Astrocyte (in vitro differentiated cells and primary cell): Measurements from ENCODE around the gene SLC2A3. TPM values are rescaled to one million over a fixed set of nuclear protein-coding genes. Genes with fewer than 3 reads are reported as not detected.
"Not testable (repeated sequence)": the region's sequence is repeated elsewhere in the genome, so short reads cannot be mapped to it uniquely, and the experiment has no call there.

Source experiments
- DNase-seq: peaks from one replicate; pipeline ENCODE4 v3.0.0-alpha.2; 2010; ENCODE audit warnings: low read depth
- FAIRE-seq: peaks from 2 replicates; lab custom pipeline; 2011; peaks lifted over from hg19 to GRCh38; lab: Jason Lieb, UNC
- H2AFZ ChIP-seq: 2 replicates; pipeline ENCODE4 v1.6.0; 2012; ENCODE audit warnings: low read depth, low read length, inconsistent platforms
- H3K27ac ChIP-seq: 2 replicates; pipeline ENCODE4 v1.5.1; 2011; ENCODE audit warnings: low read depth, low read length, inconsistent platforms
- H3K27me3 ChIP-seq: 2 replicates; pipeline ENCODE4 v1.6.0; 2011; ENCODE audit warnings: low read length, inconsistent platforms; ENCODE audit not compliant: insufficient read depth
- H3K36me3 ChIP-seq: 2 replicates; pipeline ENCODE4 v1.5.1; 2011; ENCODE audit warnings: low read length, inconsistent platforms; ENCODE audit not compliant: insufficient read depth
- H3K4me1 ChIP-seq: 2 replicates; pipeline ENCODE4 v1.5.1; 2011; ENCODE audit warnings: low read length, inconsistent platforms; ENCODE audit not compliant: insufficient read depth
- H3K4me2 ChIP-seq: 2 replicates; pipeline ENCODE4 v1.6.0; 2012; ENCODE audit warnings: low read length, inconsistent platforms
- H3K4me3 ChIP-seq: 2 replicates; pipeline ENCODE4 v1.5.1; 2011; ENCODE audit warnings: low read depth, mild to moderate bottlenecking, low read length, inconsistent platforms; ENCODE audit not compliant: insufficient read depth
- H3K79me2 ChIP-seq: 2 replicates; pipeline ENCODE4 v1.6.0; 2012; ENCODE audit warnings: mild to moderate bottlenecking, low read length, inconsistent platforms; ENCODE audit not compliant: insufficient read depth
- H3K9ac ChIP-seq: 2 replicates; pipeline ENCODE4 v1.6.0; 2012; ENCODE audit warnings: mild to moderate bottlenecking, low read length, inconsistent platforms
- H3K9me3 ChIP-seq: 2 replicates; pipeline ENCODE4 v1.5.1; 2012; ENCODE audit warnings: low read depth, mild to moderate bottlenecking, low read length, inconsistent platforms; ENCODE audit not compliant: insufficient read depth
- H4K20me1 ChIP-seq: 2 replicates; pipeline ENCODE4 v1.6.0; 2012; ENCODE audit warnings: low read length, inconsistent platforms; ENCODE audit not compliant: insufficient read depth
- H3K27ac Mint-ChIP-seq: one replicate; pipeline ENCODE4 v1.8.0; 2021; ENCODE audit warnings: mild to moderate bottlenecking, mixed read lengths; ENCODE audit not compliant: unreplicated experiment
- H3K27me3 Mint-ChIP-seq: one replicate; pipeline ENCODE4 v1.8.0; 2021; ENCODE audit warnings: low read depth, mixed read lengths; ENCODE audit not compliant: unreplicated experiment
- H3K36me3 Mint-ChIP-seq: one replicate; pipeline ENCODE4 v1.8.0; 2021; ENCODE audit warnings: low read depth, mixed read lengths; ENCODE audit not compliant: unreplicated experiment
- H3K4me1 Mint-ChIP-seq: one replicate; pipeline ENCODE4 v1.8.0; 2021; ENCODE audit warnings: low read depth, mixed read lengths; ENCODE audit not compliant: unreplicated experiment
- H3K4me3 Mint-ChIP-seq: one replicate; pipeline ENCODE4 v1.8.0; 2021; ENCODE audit warnings: mild to moderate bottlenecking, moderate library complexity, mixed read lengths; ENCODE audit not compliant: unreplicated experiment
- H3K9me3 Mint-ChIP-seq: one replicate; pipeline ENCODE4 v1.8.0; 2021; ENCODE audit warnings: mild to moderate bottlenecking, mixed read lengths; ENCODE audit not compliant: unreplicated experiment
- EZH2 ChIP-seq: IDR thresholded peaks from 2 replicates; pipeline ENCODE4 v1.6.1; 2012; ENCODE audit warnings: mild to moderate bottlenecking, low read length, inconsistent platforms; ENCODE audit not compliant: insufficient read depth
- total RNA-seq: library from RNA; stranded (reverse); gene quantifications from 2 replicates; pipeline ENCODE4 v1.2.1, GENCODE V29; 2021
- TF ChIP-seq, protein P1 (sequence below): IDR thresholded peaks from 2 replicates; pipeline ENCODE4 v1.5.1; 2011; ENCODE audit warnings: low read depth, mild to moderate bottlenecking, inconsistent platforms, low read length, moderate library complexity; ENCODE audit not compliant: insufficient read depth

Gene SLC2A3
- total RNA-seq, 1 donor from 2014 or later: 389 TPM

DNA sequence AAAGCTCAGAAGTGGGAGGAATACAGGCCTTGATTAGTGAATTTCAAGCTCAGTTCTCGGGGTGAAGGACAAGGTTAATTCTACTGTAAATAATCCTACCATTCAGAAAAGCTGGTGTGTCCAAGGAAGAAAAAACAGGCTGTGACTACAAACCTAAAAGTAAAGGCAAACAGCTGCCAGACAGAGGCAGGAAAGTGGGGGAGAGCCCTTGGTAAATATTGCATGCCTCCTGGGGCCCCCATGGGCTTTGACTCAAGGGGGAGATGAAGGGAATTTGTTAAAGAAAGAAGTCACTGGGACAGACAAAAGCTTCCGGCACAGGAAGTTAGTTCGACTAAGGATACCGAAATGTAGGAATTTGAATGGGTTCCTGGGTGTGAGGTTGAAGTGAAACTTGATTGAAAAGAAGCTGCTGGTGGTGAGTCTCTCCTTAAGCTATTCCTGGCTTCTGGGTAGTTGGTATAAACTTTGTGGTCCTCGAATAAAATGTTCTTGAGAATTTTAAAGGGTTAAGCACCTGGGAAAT, 30.3 kb downstream of the SLC2A3 start:
- peak overlapping the region; percentile 66 for H3K4me3 Mint-ChIP-seq

GRCh38 chr12:7905071-7905470, 30.9 kb downstream of the SLC2A3 start:
- no peak overlapping the region for H3K4me2 ChIP-seq

More for the DNA sequence above, 30.3 kb downstream of the SLC2A3 start:
- not testable (repeated sequence) for H4K20me1 ChIP-seq, H3K4me3 ChIP-seq, H3K27me3 ChIP-seq, H3K9me3 Mint-ChIP-seq, H3K36me3 ChIP-seq, H3K27ac ChIP-seq, H3K79me2 ChIP-seq, H3K9me3 ChIP-seq, H3K4me1 Mint-ChIP-seq, DNase-seq, H3K36me3 Mint-ChIP-seq, H3K27me3 Mint-ChIP-seq
- H3K27ac Mint-ChIP-seq: peak overlapping the region; percentile 89
- Histone ChIP-seq H3K4me2 (peak overlapping the region; percentile 59), H2AFZ (peak overlapping the region; percentile 59), H3K9ac (peak overlapping the region; percentile 29), H3K4me1 (peaks cover 12% of the 10 kb centered on the region)
- FAIRE-seq: peak; percentile 65

DNA sequence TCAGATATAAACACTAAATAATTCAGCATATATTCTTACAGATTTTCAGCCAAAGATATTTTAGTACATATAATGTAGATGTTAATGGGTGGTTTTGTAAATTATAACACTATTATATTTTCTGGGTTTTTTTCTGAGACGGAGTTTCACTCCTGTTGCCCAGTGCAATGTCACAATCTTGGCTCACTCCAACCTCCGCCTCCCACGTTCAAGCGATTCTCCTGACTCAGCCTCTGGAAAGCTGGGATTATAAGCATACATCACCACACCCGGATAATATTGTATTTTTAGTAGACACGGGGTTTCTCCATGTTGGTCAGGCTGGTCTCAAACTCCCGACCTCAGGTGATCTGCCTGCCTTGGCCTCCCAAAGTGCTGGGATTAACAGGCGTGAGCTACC, 33.6 kb downstream of the SLC2A3 start:
- not testable (repeated sequence) for H3K9me3 ChIP-seq, H3K27ac Mint-ChIP-seq, H3K4me3 Mint-ChIP-seq, DNase-seq, H4K20me1 ChIP-seq, FAIRE-seq, H3K9me3 Mint-ChIP-seq, H3K9ac ChIP-seq, H2AFZ ChIP-seq, H3K4me3 ChIP-seq, H3K36me3 ChIP-seq, H3K36me3 Mint-ChIP-seq, H3K4me1 Mint-ChIP-seq, H3K27ac ChIP-seq, H3K27me3 Mint-ChIP-seq, H3K4me2 ChIP-seq, H3K27me3 ChIP-seq, H3K79me2 ChIP-seq
- H3K4me1 ChIP-seq: peaks cover 12% of the 10 kb centered on the region

More at GRCh38 chr12:7905071-7905470, 30.9 kb downstream of the SLC2A3 start:
- no peaks in the 10 kb centered on the region for H4K20me1 ChIP-seq
- no peak overlapping the region for H2AFZ ChIP-seq
- DNase-seq: no peak
- no peak overlapping the region for H3K9ac ChIP-seq
- H3K79me2 ChIP-seq: no peaks in the 10 kb centered on the region
- Mint-ChIP-seq H3K27ac (peak overlapping the region; percentile 89), H3K4me1 (peaks cover 10% of the 10 kb centered on the region), H3K27me3 (no peaks in the 10 kb centered on the region), H3K4me3 (peak overlapping the region; percentile 66), H3K9me3 (no peaks in the 10 kb centered on the region), H3K36me3 (no peaks in the 10 kb centered on the region)
- H3K36me3 ChIP-seq: no peaks in the 10 kb centered on the region
- TF ChIP-seq, protein P1, sequence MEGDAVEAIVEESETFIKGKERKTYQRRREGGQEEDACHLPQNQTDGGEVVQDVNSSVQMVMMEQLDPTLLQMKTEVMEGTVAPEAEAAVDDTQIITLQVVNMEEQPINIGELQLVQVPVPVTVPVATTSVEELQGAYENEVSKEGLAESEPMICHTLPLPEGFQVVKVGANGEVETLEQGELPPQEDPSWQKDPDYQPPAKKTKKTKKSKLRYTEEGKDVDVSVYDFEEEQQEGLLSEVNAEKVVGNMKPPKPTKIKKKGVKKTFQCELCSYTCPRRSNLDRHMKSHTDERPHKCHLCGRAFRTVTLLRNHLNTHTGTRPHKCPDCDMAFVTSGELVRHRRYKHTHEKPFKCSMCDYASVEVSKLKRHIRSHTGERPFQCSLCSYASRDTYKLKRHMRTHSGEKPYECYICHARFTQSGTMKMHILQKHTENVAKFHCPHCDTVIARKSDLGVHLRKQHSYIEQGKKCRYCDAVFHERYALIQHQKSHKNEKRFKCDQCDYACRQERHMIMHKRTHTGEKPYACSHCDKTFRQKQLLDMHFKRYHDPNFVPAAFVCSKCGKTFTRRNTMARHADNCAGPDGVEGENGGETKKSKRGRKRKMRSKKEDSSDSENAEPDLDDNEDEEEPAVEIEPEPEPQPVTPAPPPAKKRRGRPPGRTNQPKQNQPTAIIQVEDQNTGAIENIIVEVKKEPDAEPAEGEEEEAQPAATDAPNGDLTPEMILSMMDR: no peak
- TF ChIP-seq EZH2: no peak
- H3K27ac ChIP-seq: no peak overlapping the region
- H3K27me3 ChIP-seq: no peaks in the 10 kb centered on the region
- no peak for FAIRE-seq
- no peak overlapping the region for H3K4me3 ChIP-seq
- H3K9me3 ChIP-seq: no peaks in the 10 kb centered on the region
- H3K4me1 ChIP-seq: peaks cover 12% of the 10 kb centered on the region
